AG09319 (cell line): ENCODE measurements around the gene TBC1D21.

Source experiments
- DNase-seq: peaks from one replicate; pipeline ENCODE4 v3.0.0-alpha.2; 2010; ENCODE audit warnings: low read depth; ENCODE audit errors: extremely low read depth
- CTCF ChIP-seq: IDR thresholded peaks from 2 replicates; pipeline ENCODE4 v1.5.1; 2011; ENCODE audit warnings: low read depth, mild to moderate bottlenecking, inconsistent platforms, low read length, moderate library complexity

TBC1D21 gene

GRCh38 chr15:73873456-73873855 lies at the start of gene TBC1D21:
TSS of gene TBC1D21 (plus strand) at chr15:73873564. CDS start at chr15:73873710, 146 bp downstream.
- no peak for TF ChIP-seq CTCF
- DNase-seq = no peak

- no peak for TF ChIP-seq CTCF
- no peak for DNase-seq
Observed at GRCh38 chr15:73826711-73827251, 46.6 kb upstream of the TBC1D21 start.

GRCh38 chr15:73829523-73829922 lies 43.8 kb upstream of the TBC1D21 start:
- TF ChIP-seq CTCF = no peak

GRCh38 chr15:73832657-73833056 lies 40.7 kb upstream of the TBC1D21 start:
- no peak for DNase-seq
- no peak for TF ChIP-seq CTCF

More at GRCh38 chr15:73829523-73829922, 43.8 kb upstream of the TBC1D21 start:
- no peak for DNase-seq

GRCh38 chr15:73836845-73837244 lies 36.5 kb upstream of the TBC1D21 start:
- TF ChIP-seq CTCF = no peak
- DNase-seq = no peak

- no peak for TF ChIP-seq CTCF
- DNase-seq = no peak
Observed at GRCh38 chr15:73838831-73839426, 34.4 kb upstream of the TBC1D21 start.

GRCh38 chr15:73839699-73840377 lies 33.5 kb upstream of the TBC1D21 start:
- no peak for TF ChIP-seq CTCF
- DNase-seq = no peak
